WERI-Rb-1 (cell line): Measurements from ENCODE around the gene BMPR1A.

Source experiments
- DNase-seq: peaks from one replicate; pipeline ENCODE4 v3.0.0-alpha.2; 2020
- H3K27ac ChIP-seq: fragments of 250-450 bp; sonication (Bioruptor Pico); 2 replicates; pipeline ENCODE4 v1.5.1; 2020; ENCODE audit warnings: mild to moderate bottlenecking, moderate library complexity
- H3K27me3 ChIP-seq: fragments of 250-450 bp; sonication (Bioruptor Pico); 2 replicates; pipeline ENCODE4 v1.5.1; 2021; ENCODE audit warnings: mild to moderate bottlenecking, low read depth, moderate library complexity; ENCODE audit not compliant: insufficient read depth, severe bottlenecking
- H3K36me3 ChIP-seq: fragments of 250-450 bp; sonication (Bioruptor Pico); 2 replicates; pipeline ENCODE4 v1.5.1; 2020; ENCODE audit warnings: mild to moderate bottlenecking, moderate library complexity
- H3K4me3 ChIP-seq: 2 replicates; pipeline ENCODE4 v1.5.1; 2011; ENCODE audit warnings: low read depth, mild to moderate bottlenecking, control low read depth, low read length
- H3K9me3 ChIP-seq: fragments of 250-450 bp; sonication (Bioruptor Pico); 2 replicates; pipeline ENCODE4 v1.5.1; 2021; ENCODE audit warnings: mild to moderate bottlenecking, moderate library complexity; ENCODE audit not compliant: severe bottlenecking
- CTCF ChIP-seq: IDR thresholded peaks from 2 replicates; pipeline ENCODE4 v1.5.1; 2011; ENCODE audit warnings: low read depth, mild to moderate bottlenecking, control low read depth, inconsistent platforms, low read length

Gene BMPR1A

GRCh38 chr10:86959737-86960002 lies 203.3 kb downstream of the BMPR1A start:
- TF ChIP-seq CTCF: no peak
- Histone ChIP-seq H3K27me3 (no peaks in the 10 kb centered on the region), H3K4me3 (no peak overlapping the region), H3K27ac (no peak overlapping the region; the same call in 1 of the 2 replicates), H3K9me3 (no peaks in the 10 kb centered on the region), H3K36me3 (no peaks in the 10 kb centered on the region)
- DNase-seq: no peak

GRCh38 chr10:86960003-86960862 lies 203.8 kb downstream of the BMPR1A start:
- no peaks in the 10 kb centered on the region for H3K27me3 ChIP-seq
- H3K36me3 ChIP-seq: no peaks in the 10 kb centered on the region
- peak overlapping the region; percentile 17 for H3K27ac ChIP-seq
- peak; percentile 77 for DNase-seq
- H3K9me3 ChIP-seq: no peaks in the 10 kb centered on the region
- peak; percentile 100 for TF ChIP-seq CTCF
- no peak overlapping the region for H3K4me3 ChIP-seq

GRCh38 chr10:86960863-86961434 lies 204.5 kb downstream of the BMPR1A start:
- TF ChIP-seq CTCF: no peak
- H3K4me3 ChIP-seq: no peak overlapping the region

GRCh38 chr10:86961481-86962091 lies 205.2 kb downstream of the BMPR1A start:
- no peak for DNase-seq
- Histone ChIP-seq H3K27ac (no peak overlapping the region), H3K9me3 (no peaks in the 10 kb centered on the region), H3K36me3 (no peaks in the 10 kb centered on the region), H3K27me3 (no peaks in the 10 kb centered on the region), H3K4me3 (no peak overlapping the region)
- TF ChIP-seq CTCF: no peak

More at GRCh38 chr10:86960863-86961434, 204.5 kb downstream of the BMPR1A start:
- peak overlapping the region; percentile 17 for H3K27ac ChIP-seq
- no peaks in the 10 kb centered on the region for H3K27me3 ChIP-seq
- H3K9me3 ChIP-seq: no peaks in the 10 kb centered on the region
- no peak for DNase-seq
- H3K36me3 ChIP-seq: no peaks in the 10 kb centered on the region

- no peaks in the 10 kb centered on the region for H3K27me3 ChIP-seq
- TF ChIP-seq CTCF: no peak
- DNase-seq: no peak
- no peaks in the 10 kb centered on the region for H3K36me3 ChIP-seq
- no peak overlapping the region for H3K27ac ChIP-seq
- no peaks in the 10 kb centered on the region for H3K9me3 ChIP-seq
- H3K4me3 ChIP-seq: no peak overlapping the region
Observed at GRCh38 chr10:86962136-86962980, 205.9 kb downstream of the BMPR1A start.
